Left kidney (tissue), 2 donors: ENCODE measurements around the gene RASSF4. TPM values are rescaled to one million over a fixed set of nuclear protein-coding genes. Genes with fewer than 3 reads are reported as not detected.
"Not testable (repeated sequence)": the region's sequence is repeated elsewhere in the genome, so short reads cannot be mapped to it uniquely, and the experiment has no call there.

ENCODE experiments used
- DNase-seq: peaks from one replicate; pipeline ENCODE4 v3.0.0-alpha.2; 2013
- polyA plus RNA-seq: library from polyadenylated mRNA; unstranded; fragments of 120-200 nt; gene quantifications from one replicate; pipeline ENCODE4 v1.2.1, GENCODE V29; 2013; ENCODE audit not compliant: insufficient read length

RASSF4 gene
- polyA plus RNA-seq, 1 donor, result 31.1 TPM

GRCh38 chr10:45003432-45004000 is 43.9 kb downstream of the RASSF4 start:
- no peak for DNase-seq

DNA sequence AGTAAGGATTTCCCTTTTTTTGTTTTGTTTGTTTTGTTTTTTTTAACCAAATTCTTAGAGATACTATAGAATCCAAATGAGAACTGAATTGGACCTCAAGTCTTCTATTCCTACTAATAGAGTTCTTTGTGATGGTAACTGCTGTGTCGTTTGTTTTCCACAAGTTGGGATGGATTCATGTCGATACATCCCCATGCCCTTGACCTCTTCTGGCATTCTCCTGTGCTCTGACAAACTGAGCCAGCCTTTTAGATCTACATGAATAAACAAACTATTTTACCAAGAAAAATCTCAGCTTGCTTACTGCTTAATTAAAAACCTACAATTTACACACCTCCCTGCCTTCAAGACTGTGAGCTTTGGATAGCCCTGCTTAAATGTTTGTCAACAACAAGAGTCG is 45.1 kb downstream of the RASSF4 start:
- no peak for DNase-seq

GRCh38 chr10:45005284-45005683 is 45.7 kb downstream of the RASSF4 start:
- DNase-seq, result no peak

DNA sequence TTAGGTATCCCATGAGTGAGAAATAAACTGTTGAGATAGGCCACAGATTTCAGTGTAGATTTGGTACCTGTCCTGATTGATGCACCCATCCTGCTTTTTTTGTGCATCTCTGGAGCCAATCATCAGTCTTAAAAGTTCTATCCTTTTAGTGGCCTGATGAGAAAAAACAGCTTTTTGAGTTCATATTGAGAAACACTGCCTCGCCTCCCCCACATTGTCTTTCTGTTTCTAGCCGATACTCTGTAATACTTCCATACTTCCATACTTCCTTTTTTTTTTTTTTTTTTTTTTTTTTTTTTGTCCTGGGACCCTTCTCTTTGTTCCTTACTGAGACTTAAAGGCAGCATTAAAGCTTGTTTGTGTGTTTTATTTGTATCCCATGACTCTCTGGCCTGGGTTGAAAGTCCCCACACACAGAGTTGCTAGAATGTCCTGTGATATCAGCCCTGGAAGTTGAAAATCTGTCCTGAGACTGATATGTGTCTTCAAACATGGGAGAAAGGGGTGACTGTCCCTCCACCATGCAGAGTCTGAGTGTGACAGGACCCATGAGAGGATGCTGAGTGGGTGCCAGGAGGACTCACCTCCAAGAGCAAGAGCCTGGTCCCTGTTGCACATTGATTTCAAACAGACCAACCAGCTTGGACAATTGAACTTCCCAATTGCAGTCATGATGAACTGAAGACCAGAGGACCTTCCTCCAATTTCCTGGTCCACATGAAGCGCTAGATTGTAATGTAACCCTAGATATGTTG is 46.9 kb downstream of the RASSF4 start:
- no peak for DNase-seq

DNA sequence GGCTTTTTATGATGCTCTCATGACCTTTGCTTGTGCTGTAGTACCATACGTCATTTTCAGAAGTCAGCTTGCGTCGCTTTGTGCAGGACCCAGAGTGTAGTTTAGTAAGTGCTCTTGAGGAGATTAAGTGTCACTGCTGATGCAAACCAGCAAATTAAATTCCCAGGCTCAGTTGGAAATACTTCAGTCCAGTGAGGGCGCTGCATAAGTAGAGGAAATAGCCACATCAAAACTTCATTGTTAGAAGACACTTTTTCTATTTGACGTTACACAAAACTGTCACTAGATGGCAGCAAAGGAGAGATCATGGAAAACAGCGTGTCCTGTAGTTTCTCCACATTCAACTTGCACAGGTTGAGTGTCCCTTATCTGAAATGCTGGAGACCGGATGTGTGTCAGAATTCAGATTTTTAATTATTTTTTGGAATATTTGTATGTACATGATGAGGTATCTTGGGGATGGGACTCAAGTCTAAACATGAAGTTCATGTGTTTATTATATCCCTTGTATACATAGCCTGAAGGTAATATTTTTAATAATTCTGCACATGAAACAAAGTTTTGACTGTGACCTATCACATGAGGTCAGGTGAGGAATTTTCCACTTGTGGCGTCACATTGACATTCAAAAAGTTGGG is 49.0 kb downstream of the RASSF4 start:
- peak; percentile 95 for DNase-seq

DNA sequence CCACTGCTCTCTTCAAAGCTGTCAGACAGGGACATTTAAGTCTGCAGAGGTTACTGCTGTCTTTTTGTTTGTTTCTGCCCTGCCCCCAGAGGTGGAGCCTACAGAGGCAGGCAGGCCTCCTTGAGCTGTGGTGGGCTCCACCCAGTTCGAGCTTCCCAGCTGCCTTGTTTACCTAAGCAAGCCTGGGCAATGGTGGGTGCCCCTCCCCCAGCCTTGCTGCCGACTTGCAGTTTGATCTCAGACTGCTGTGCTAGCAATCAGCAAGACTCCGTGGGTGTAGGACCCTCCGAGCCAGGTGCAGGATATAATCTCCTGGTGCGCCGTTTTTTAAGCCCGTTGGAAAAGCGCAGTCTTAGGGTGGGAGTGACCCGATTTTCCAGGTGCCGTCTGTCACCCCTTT is 55.0 kb downstream of the RASSF4 start:
- not testable (repeated sequence) for DNase-seq

DNA sequence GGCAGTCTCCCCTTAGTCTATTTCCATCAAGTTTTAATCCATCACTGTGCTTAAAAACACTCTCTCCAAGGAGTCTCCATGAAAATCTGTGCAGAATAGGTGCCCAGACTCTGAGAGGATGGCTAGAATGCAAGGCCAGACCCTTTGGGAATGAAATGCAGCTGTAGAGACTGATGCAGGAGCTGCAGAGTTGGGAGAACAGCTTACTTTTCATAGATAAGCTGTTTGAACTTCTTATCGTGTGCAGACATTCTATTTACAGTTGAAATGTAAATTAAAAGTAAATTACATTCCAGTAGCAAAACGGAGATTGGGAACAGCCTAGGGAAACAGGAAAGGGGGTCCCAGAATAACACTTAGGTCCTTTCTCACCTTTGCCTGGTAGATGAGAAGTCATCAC is 56.0 kb downstream of the RASSF4 start:
- DNase-seq, result no peak

DNA sequence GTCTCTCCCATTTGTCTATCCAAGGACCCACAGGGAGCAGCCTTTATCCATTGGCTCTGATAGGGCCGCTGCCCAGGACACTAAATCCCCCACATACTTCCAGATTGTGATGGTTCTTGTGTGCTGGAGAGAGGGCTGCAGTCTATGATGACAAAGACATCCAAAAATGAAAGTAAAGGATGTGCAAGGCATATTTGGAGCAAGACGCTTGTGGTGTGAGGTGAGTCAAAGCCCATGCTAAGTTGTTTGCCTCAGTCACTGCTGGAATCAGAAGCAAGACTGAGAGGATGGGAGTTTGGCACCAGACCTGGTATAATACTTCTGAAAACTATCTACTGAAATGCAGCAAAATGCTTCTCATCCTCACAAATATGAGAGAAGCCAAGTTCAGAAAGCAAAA is 63.8 kb downstream of the RASSF4 start:
- DNase-seq, result no peak

DNA sequence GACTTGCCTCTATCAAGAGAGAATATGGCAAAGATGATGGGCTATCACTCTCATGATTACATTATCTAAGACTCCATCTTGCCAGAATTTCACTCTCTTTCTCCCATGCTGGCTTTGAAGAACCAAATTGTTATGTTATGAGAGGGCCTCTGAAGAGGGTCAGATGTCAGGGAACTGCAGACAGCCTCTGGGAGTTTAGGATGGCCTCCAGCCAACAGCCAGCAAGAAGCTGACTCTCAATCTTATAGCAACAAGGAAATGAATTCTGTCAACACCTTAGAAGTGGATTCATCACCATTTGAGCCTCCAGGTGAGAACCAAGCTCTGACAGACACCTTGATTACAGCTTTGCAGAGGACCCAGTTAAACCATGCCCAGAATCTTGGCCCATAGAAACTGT is 74.7 kb downstream of the RASSF4 start:
- no peak for DNase-seq

GRCh38 chr10:45035673-45036072 is 76.1 kb downstream of the RASSF4 start:
- no peak for DNase-seq

DNA sequence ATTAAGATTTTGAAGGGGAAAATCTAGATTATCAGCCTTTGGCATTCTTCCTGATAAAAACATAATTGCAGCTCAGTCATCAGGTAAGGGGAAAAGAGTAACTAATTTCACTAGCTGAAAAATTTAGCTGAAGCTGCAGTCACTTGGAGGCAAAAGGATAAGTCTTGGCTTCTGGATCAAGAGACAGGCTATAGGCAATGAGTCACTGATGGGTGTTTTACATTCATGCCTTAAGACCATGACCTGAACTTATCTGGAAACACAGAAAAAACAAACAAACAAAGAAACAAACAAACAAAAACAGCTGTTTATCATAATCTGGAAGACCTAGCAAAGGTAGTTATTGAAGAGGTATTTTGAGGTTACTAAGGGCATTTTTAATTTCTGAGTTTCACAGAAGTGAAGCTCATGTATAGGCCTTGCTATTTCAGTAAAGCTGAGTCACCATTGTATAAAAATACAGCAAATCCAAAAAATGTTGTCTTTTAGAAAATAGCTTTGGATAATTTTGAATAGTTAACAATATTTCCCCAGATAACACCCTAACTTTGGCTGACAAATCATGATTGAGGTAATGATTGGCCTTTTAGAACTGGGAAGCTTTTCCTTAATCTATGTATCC is 81.4 kb downstream of the RASSF4 start:
- DNase-seq, result no peak

DNA sequence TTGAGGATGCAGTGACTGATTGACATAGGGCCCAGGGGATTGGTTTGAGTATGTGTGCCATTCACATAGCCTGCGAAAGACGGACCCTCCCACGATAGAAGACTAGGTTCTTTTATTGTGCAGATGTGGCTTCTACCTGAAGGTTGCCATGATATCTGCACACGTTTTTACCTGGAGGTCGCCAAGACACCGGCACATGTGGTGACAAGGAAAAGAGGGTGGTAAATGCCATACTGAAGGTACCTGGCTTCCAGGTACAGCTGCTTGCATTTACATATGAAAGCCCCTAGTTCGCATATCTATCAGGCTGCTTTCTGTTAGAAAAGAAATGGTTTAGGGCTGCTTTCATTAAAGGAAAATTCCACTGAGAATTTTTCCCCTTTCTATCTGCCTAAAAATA is 84.7 kb downstream of the RASSF4 start:
- no peak for DNase-seq

Other genes with a start within 250 kb of the RASSF4 start
- gene TMEM72, start 48.5 kb upstream of the RASSF4 start, polyA plus RNA-seq, result 68.0 TPM
- 5.5 TPM for gene DEPP1, start 19.0 kb downstream of the RASSF4 start, polyA plus RNA-seq
- gene ZNF22, start 41.1 kb downstream of the RASSF4 start, polyA plus RNA-seq, result 85.8 TPM